ENCODE results near the gene LAMA2.
A peak's percentile ranks its signal among the peaks of the same experiment; 100 is the strongest.

Gene LAMA2

GRCh38 chr6:129426343-129426742 is 543.4 kb downstream of the LAMA2 start:
- Histone ChIP-seq H3K9me2 (replicated peaks; ENCODE audit: insufficient read depth, low read length) (no peaks in the 10 kb centered on the region), H3K9me3 (replicated peaks; ENCODE audit: insufficient read depth, low read length) (no peaks in the 10 kb centered on the region), H3K79me2 (ENCODE audit: low read length) (no peaks in the 10 kb centered on the region), H3K27me3 (replicated peaks; ENCODE audit: insufficient read depth, low read length) (no peaks in the 10 kb centered on the region), H3F3A (ENCODE audit: insufficient read depth, low read length) (no peaks in the 10 kb centered on the region), H3K9ac (ENCODE audit: low read length) (no peak overlapping the region), H3K4me1 (ENCODE audit: low read length) (no peaks in the 10 kb centered on the region), H2AFZ (ENCODE audit: low read length) (no peak overlapping the region), H3K27ac (ENCODE audit: low read length) (no peak overlapping the region), H3K36me3 (replicated peaks; ENCODE audit: insufficient read depth, low read length) (no peaks in the 10 kb centered on the region), H3K4me3 (ENCODE audit: low read length) (no peak overlapping the region), H4K20me1 (ENCODE audit: insufficient read depth, low read length) (no peaks in the 10 kb centered on the region), H3K4me2 (ENCODE audit: low read depth, low read length) (no peak overlapping the region)
- DNase-seq: no peak
- TF ChIP-seq EZH2 (optimal IDR thresholded peaks at IDR 0.05; ENCODE audit: low read depth, low read length) (no peak), CTCF (IDR thresholded peaks at IDR 0.05; ENCODE audit: low read length) (no peak), EZH2phosphoT487 (IDR thresholded peaks at IDR 0.05; ENCODE audit: low read length) (no peak)

- Histone ChIP-seq H3K4me1 (ENCODE audit: low read length) (no peaks in the 10 kb centered on the region), H3K4me3 (ENCODE audit: low read length) (no peak overlapping the region), H4K20me1 (ENCODE audit: insufficient read depth, low read length) (no peaks in the 10 kb centered on the region), H2AFZ (ENCODE audit: low read length) (no peak overlapping the region), H3F3A (ENCODE audit: insufficient read depth, low read length) (no peaks in the 10 kb centered on the region), H3K4me2 (ENCODE audit: low read depth, low read length) (no peak overlapping the region), H3K9ac (ENCODE audit: low read length) (no peak overlapping the region), H3K36me3 (replicated peaks; ENCODE audit: insufficient read depth, low read length) (no peaks in the 10 kb centered on the region), H3K9me3 (replicated peaks; ENCODE audit: insufficient read depth, low read length) (no peaks in the 10 kb centered on the region), H3K9me2 (replicated peaks; ENCODE audit: insufficient read depth, low read length) (no peaks in the 10 kb centered on the region), H3K79me2 (ENCODE audit: low read length) (no peaks in the 10 kb centered on the region), H3K27ac (ENCODE audit: low read length) (no peak overlapping the region), H3K27me3 (replicated peaks; ENCODE audit: insufficient read depth, low read length) (no peaks in the 10 kb centered on the region)
- TF ChIP-seq EZH2 (optimal IDR thresholded peaks at IDR 0.05; ENCODE audit: low read depth, low read length) (no peak), CTCF (IDR thresholded peaks at IDR 0.05; ENCODE audit: low read length) (no peak), EZH2phosphoT487 (IDR thresholded peaks at IDR 0.05; ENCODE audit: low read length) (no peak)
- no peak for DNase-seq
Measured at GRCh38 chr6:129429956-129430355, 547.0 kb downstream of the LAMA2 start.

GRCh38 chr6:129432738-129433137 is 549.8 kb downstream of the LAMA2 start:
- no peak for DNase-seq
- Histone ChIP-seq H3K36me3 (replicated peaks; ENCODE audit: insufficient read depth, low read length) (no peaks in the 10 kb centered on the region), H3F3A (ENCODE audit: insufficient read depth, low read length) (no peaks in the 10 kb centered on the region), H3K27ac (ENCODE audit: low read length) (no peak overlapping the region), H3K4me2 (ENCODE audit: low read depth, low read length) (no peak overlapping the region), H2AFZ (ENCODE audit: low read length) (no peak overlapping the region), H3K4me3 (ENCODE audit: low read length) (no peak overlapping the region), H3K79me2 (ENCODE audit: low read length) (no peaks in the 10 kb centered on the region), H4K20me1 (ENCODE audit: insufficient read depth, low read length) (no peaks in the 10 kb centered on the region), H3K9me2 (replicated peaks; ENCODE audit: insufficient read depth, low read length) (no peaks in the 10 kb centered on the region), H3K27me3 (replicated peaks; ENCODE audit: insufficient read depth, low read length) (no peaks in the 10 kb centered on the region), H3K9ac (ENCODE audit: low read length) (no peak overlapping the region), H3K4me1 (ENCODE audit: low read length) (no peaks in the 10 kb centered on the region), H3K9me3 (replicated peaks; ENCODE audit: insufficient read depth, low read length) (no peaks in the 10 kb centered on the region)
- TF ChIP-seq CTCF (IDR thresholded peaks at IDR 0.05; ENCODE audit: low read length): peak; percentile 17; the same call in 1 of the 2 replicates
- no peak for TF ChIP-seq EZH2 (optimal IDR thresholded peaks at IDR 0.05; ENCODE audit: low read depth, low read length)
